GM18909 (cell line): ENCODE measurements around the gene EIF2D.
A peak's percentile ranks its signal among the peaks of the same experiment; 100 is the strongest.
"Not testable (repeated sequence)": the region's sequence is repeated elsewhere in the genome, so short reads cannot be mapped to it uniquely, and the experiment has no call there.

Source experiments
- ATAC-seq: cut with Tn5 transposase; IDR thresholded peaks from one replicate; pipeline ENCODE4 v1.9.1; 2021; ENCODE audit warnings: mild to moderate bottlenecking; ENCODE audit not compliant: unreplicated experiment, poor library complexity

The EIF2D gene

DNA sequence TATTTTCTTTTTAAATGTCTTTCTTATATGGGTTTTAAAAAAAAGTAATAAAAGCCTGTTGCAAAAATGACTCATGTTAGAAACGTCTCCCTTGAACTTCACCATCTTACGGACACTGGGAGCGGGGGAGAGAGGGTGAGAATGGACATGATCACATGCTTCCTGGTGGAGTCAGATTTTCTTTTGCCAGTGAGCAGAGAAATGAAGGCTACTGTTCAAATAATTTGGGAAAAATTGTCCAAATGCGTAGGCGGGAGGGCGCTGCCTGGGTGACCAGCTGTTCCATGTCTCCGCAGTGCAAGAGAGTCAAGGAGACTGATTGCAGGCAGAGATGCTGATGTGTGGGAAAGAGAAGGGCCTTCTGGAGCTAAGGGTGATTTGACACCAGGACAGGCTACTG lies 23.1 kb downstream of the EIF2D start:
- no peak for ATAC-seq

DNA sequence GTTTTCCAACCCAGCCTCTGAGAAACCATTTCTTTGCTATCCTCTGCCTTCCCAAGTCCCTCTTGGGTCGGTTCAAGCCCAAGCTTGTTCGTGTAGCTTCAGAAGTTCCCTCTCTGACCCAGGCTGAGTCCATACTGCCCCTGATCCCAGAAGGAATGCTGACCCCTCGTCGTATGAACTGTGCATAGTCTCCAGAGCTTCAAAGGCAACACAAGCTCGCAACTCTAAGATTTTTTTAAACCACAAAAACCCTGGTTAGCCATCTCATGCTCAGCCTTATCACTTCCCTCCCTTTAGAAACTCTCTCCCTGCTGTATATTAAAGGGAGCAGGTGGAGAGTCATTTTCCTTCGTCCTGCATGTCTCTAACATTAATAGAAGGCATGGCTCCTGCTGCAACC lies 23.8 kb downstream of the EIF2D start:
- ATAC-seq: no peak

DNA sequence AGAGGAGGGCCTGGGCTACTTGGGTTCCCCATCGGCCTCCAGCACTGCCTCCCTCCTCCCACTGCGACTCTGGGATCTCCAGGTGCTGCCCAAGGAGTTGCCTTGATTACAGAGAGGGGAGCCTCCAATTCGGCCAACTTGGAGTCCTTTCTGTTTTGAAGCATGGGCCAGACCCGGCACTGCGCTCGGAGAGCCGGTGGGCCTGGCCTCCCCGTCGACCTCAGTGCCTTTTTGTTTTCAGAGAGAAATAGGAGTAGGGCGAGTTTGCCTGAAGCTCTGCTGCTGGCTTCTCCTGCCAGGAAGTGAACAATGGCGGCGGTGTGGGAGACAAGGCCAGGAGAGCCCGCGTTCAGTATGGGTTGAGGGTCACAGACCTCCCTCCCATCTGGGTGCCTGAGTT lies 24.4 kb downstream of the EIF2D start:
- ATAC-seq: no peak

DNA sequence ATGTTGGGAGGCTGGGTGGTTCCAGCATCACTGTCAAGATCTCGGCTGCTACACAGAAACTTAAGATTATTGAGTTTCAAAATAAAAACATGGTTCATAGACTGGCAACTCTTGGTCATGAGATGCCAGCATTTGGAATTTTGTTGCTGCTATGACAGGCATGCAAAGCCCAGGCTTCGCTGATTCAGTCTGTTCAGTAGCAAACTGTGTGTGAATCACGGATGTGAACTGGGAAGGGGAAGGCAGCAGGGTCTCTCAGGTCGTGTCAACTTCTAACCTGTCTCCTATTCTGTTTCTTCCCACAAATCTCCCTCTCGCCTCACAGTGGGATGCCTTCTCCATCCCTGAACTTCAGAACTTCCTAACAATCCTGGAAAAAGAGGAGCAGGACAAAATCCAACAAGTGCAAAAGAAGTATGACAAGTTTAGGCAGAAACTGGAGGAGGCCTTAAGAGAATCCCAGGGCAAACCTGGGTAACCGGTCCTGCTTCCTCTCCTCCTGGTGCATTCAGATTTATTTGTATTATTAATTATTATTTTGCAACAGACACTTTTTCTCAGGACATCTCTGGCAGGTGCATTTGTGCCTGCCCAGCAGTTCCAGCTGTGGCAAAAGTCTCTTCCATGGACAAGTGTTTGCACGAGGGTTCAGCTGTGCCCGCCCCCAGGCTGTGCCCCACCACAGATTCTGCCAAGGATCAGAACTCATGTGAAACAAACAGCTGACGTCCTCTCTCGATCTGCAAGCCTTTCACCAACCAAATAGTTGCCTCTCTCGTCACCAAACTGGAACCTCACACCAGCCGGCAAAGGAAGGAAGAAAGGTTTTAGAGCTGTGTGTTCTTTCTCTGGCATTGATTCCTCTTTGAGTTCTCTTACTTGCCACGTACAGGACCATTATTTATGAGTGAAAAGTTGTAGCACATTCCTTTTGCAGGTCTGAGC lies 25.5 kb downstream of the EIF2D start:
- ATAC-seq: no peak

DNA sequence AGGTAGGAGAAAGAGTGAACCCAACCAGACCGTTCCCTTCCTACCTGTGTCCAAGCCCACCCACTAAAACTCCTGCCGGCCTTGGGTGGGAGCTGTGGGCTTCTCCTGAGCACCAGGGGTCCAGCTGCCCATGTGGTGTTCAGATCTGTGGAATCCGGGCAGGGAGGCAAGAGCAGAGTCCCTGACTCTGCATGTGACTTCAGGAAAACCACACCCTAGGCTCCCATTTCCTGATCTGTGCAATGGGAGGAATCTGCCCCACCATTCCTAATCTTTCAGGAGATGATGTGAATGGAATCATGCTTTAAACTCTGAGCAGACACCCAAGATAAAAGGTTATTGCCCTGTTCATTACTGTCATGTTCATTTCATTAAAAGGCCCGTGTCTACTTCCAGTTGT lies 27.6 kb downstream of the EIF2D start:
- ATAC-seq: no peak

DNA sequence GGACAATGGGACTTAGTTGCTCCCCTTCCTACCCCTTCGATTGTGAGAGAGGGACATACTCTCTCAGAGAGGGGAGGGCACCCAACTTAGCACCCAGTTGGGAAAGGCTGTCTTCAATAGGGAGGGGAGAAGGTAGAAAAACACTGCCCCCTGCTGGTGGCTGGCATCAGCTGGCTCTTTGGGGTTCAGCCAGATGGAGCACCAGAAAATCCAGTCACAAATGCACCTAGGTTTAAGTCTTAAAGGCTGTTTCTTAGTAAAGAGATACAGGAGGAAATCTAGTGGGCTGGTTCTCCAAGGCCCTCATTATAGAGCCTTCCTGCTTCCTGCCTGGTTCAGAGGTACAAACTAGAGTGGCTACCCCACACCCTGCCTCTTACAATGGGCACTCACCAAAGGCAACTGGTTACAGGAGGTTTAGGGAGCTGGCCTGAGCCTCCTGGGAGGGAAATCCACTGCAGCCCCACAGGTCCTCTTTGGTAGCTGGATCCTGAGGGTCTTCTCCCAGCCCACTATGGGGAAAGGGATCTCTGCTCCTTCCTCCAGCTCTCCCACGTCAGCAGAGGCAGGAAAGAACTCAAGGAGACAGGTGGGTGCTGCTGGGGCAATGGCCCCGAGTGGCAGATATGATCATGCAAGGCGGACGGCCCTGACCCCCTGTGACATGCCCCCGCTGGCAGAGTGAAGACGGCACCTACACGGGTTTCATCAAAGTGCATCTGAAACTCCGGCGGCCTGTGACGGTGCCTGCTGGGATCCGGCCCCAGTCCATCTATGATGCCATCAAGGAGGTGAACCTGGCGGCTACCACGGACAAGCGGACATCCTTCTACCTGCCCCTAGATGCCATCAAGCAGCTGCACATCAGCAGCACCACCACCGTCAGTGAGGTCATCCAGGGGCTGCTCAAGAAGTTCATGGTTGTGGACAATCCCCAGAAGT lies 28.3 kb downstream of the EIF2D start:
- no peak for ATAC-seq

DNA sequence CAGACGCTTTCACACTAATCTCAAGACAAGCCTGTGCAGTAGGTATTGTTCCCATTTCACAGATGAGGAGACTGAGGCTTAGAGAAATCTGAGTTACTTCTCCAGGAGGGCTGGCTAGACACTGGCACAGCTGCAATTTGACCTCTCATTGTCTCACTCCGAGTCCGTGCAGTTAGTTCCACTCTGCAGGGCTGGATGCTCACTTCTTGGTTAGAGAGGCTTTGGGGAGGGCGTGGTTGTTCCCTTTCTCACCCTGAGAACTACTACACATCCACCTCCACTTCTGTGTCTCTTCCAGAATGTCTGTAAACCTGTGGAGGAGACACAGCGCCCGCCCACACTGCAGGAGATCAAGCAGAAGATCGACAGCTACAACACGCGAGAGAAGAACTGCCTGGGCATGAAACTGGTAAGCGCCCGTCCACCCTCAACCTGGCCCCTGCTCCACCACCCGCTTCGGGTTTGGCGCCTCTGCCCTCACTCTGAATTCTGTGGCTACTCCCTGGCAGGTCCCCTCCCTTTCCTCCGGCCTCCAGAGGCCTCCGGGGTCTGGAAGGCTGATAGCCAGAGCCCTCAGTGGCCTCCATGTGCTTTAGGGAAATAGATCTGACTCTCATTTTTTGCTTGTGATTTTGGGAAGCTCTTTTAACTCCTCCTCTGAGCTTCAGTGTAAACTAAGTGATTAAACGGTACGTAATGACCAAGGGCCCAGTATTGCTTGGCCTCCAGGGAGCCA lies 29.1 kb downstream of the EIF2D start:
- ATAC-seq: no peak

DNA sequence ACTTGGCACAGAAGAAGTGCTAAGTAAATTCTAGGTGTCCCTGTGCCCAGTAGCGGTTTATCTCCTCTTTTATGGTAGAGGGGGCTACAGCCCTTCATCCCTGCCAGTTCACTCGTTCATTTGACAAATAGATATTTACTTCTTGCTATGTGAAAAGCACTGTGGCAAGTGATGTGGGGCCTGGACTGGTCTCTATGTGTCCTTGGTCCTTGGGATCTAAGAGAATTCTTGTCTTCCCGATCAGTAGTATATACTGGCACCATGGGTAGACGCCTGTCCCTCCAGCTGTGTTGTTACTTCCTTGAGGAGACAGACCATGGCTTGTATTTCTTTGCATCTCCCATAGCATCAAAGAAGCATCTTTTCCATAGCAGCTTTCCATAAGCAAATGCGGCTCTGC lies 29.7 kb downstream of the EIF2D start:
- ATAC-seq: no peak

DNA sequence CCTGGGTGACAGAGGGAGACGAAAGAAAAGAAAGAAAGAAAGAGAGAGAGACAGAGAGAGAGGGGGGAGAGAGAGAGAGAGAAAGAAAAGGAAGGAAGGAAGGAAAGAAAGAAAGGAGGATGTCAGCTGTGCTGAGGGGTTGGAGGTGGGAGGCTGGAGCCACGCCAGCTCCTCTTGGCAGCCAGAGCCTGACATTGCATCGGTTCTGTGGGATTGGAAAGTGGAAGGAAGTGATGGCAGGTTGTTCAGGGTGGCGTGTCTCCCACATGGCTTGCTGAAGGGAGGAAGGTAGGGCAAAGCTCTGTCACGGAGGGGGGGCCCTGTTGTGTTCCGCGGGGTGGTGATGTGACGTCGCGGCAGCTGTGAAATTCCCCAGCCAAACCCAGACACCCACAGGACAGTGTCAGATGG lies 30.7 kb downstream of the EIF2D start:
- ATAC-seq: no peak

DNA sequence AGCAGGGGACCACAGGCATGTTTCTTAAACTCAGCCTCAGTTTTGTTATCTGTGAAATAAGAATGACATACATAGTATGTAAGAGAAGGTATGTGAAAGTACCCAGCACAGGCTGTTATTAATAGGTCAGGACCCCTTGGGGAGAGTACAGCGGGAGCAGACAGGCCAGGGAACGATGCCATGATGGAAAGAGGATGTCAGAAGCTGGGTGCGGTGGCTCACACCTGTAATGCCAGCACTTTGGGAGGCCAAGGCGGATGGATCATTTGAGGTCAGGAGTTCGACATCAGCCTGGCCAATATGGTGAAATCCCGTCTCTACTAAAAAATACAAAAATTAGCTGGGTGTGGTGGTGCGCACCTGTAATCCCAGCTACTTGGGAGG lies 31.2 kb downstream of the EIF2D start:
- ATAC-seq: not testable (repeated sequence)

DNA sequence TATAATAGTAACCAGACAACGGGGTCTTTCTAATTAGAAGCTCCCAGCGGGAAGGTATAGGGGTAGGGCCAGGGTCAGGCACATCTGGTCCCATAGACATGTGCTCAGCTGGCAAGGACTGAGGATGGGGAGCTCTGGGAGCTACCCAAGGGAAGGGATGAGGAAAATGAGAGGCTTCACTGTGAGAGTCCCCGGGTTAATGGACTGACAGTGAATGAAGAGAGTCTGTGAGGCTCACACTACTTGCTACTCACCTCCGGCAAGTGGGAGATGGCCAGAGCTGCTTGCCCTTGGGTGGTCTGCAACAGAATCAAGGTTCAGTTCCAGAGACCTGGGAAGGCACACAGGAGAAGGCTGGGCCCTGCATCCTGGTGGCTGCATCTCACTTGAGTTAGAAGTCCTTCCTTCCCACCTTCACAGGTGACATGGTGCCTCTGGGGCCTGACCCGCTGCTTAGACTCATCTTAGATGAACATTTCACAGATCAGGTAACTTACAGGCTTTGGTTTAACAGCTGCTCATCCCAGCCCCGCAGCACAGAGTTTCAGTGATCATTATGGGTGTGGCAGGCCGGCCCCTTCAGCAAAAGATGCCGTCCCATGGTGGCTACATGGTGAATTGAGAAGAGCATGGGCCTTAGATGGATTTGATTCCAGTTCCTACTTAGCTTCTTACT lies 31.7 kb downstream of the EIF2D start:
- no peak for ATAC-seq

DNA sequence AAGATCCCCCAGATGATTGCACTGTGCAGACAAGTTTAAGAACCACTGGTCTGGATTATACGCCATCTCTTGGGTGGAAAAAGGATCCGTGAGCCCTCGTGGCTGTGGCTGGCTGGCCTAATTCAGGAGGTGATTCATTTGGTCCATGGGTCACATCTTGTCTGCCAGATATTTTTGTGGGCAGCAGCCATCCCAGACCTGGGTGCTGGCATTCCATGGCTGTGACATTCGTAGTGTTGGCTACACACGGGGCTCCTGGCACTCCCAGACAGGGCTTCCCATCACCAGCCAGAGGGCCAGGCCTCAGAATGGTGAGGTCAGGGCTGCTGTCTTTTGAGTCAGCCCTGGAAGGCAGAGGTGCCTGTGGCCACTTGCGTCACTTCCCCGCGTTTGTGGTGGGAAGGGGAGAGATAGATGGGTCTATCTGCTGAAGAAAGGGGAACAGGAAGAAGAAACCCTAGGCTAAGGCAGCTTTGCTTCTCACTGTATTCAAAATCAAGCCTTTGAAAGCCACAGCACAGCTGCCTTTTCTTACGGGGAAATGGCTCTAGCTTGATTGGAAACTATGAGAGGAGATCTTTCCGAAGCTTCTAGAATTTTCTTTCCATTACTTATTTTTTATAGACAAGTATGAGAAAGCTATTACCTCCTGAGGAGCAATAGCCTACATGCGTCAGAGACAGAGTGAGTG lies 32.4 kb downstream of the EIF2D start:
- peak; percentile 84 for ATAC-seq

DNA sequence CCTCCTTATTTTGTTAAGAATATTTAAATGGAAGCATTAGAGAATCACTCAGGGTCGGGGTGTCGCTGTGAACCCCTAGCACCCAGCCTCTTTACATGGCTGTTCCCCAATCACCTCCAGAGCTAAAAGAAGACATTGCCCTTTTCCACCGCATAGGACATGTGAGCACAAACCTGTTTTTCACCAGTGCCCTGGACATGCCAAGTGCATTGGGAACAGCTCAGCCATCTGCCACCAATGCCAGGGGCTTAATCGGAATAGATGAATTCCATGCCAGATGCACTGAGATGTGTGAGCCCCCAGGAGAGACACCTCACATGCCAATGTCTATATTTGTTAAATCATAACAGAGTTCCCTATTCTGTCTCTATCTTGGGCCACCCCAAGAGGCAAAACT lies 33.3 kb downstream of the EIF2D start:
- ATAC-seq: no peak

DNA sequence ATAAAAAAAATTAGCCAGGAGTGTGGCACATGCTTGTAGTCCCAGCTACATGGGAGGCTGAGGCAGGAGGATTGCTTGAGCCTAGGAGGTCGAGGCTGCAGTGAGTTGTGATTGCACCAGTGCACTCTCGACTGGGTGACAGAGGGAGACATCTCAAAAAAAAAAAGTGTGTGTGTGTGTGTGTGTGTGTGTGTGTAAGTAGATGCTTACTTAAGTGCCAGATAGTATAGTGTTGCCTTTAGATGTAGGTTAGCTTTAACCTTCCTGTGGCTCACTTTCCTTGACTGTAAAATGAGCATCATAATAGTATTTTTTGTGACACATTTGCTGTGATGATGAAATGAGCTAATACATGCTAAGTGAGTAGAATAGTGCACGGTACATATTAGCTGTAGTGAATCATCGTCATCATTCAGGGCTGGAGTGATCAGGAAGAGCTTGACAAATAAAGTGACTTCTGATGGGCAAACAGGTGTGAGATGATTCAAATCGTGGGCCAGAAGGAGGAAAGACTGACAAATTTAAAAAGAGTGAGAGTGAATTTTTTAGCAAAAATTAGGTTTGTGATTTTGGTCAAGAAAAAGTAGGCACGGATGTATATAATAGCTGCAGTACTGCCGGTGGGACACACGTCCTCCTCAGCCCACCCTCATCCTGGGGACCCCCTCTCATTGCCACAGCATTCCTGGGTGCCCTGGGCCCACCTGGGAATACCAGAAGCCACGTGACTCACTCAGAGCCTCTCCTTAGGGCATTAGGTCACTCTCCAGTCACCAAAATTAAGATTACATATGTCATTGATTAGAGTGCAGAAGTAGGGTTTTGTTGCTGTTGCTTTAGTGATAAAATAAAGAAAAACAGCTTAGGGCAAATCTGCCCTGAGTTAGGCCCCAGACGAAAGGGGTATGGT lies 33.9 kb downstream of the EIF2D start:
- ATAC-seq: no peak

DNA sequence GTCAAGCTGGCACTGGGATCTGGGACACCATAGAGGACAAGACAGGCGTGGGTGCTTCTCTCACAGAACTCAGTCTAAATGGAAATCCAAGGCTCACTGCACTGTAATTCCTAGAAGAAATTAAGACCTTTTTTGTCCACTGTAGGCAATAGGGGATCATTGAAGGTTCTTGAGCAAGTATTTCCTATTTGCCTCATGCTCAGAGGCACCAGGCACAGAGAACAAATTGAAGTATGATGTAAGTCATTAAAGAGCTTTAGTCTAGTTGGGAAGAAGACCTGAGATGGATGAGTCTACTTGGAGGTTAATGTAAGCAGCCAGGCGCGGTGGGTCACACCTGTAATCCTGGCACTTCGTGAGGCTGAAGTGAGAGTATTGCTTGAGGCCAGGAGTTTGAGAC lies 34.6 kb downstream of the EIF2D start:
- no peak for ATAC-seq

DNA sequence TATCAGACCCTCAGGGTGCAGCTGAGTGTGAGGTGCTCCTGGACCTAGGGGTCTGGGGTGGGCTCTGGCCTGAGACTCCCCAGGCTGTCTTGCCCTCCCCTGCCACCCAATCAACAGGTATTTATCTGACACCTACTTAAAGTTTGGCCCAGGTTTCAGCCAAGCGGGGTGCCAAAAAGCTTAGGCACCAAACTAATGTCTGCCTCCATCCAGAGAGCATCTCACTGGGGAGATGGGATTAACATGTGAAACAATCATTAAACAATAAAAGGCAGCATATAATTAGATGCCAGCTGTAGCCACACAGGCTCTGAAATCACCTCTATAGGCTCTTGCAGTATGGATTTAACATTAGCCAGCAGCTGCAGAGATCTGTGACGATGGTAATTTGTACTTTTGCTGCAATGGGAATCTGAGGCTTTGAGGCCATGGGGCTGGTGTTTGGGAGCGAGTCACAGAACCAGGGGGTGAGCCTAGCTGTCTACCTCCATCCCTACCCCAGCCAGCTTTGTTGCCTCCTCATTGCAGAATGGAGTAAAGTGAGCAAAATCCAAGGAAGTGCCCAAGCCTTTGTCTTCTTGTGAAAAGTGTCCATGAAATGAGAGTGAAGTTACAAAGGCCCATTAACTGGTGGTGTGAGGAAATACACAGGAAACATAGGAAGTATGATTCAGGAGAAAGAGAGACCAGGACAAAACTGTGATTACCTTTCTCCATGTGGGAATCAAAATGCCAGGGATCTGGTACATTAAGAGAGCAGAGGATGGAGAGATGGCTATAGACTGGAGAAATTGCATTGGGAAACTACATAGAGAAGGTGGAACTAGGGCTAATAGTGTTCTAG lies 36.1 kb downstream of the EIF2D start:
- ATAC-seq: no peak

DNA sequence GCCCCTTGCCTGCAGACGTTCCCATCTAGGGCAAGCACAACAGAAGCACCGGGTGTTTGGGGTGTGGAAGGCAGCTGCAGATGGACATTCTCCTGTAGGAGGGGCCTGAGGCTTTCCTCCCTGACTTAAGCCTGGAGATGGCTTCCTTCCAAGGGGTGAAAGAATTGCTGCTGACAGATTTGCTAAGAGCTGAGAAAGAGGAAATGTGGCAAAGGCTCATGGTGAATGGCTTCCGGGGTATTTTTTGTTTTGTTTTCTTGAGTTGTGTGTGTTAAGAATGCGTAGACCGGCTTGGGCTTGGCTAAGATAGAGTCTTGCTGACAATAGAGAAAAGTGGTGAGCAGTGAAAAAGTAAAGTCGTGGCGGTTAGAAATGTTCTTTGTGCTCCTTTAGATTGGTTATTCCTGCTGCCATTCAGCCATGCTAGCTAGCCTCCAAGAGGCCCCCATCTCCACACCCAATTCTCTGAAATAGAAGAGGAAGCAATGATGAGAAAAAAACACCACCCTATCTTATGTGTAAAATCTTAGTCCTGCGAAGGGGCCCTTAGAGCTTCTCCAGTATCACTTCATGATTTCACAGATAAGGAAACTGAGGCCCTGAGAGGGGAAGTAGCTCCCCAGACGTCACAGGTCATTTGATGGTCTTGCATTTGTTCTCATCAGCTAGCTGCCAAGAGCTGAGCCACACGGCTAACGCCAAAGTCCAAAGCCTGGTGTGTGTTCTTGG lies 36.9 kb downstream of the EIF2D start:
- ATAC-seq: peak; percentile 36
